GM13976 (cell line): ENCODE data around the gene ZNF234.
A peak's percentile ranks its signal among the peaks of the same experiment; 100 is the strongest.

Experiments
- DNase-seq: peaks from one replicate; pipeline ENCODE4 v3.0.0; 2012; ENCODE audit warnings: low spot score
- in situ Hi-C: fragments of 300-500 bp; cut with MboI; formaldehyde crosslinking; loops from one replicate; pipeline ENCODE4 v1.12.0; 2022; ENCODE audit warnings: low sequenced_read_pairs, mixed read lengths, inconsistent platforms; ENCODE audit not compliant: unreplicated experiment
- TF ChIP-seq, protein P1 (sequence below): IDR thresholded peaks from 2 replicates; pipeline ENCODE4 v1.5.1; 2012; ENCODE audit warnings: borderline replicate concordance, mild to moderate bottlenecking; ENCODE audit not compliant: insufficient read depth; ENCODE audit errors: extremely low read depth, missing control alignments, control extremely low read depth

The ZNF234 gene

DNA sequence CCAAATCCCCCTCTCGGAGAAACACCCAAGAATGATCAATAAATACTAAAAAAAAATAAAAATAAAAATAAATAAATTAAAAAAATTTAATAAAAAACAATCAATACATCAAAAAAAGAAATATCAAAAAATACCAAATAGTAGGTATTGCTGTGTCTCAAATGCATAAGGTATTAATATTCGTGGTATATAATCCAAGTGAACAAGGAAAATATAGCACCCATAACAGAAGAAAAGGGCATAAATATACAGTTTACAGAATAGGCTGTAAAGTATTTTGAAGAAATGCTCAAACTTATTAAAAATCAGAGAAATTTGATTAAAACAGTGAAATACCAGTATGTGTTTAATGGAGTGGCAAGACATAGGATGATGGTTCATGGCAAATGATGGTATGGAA lies 63.4 kb downstream of the ZNF234 start:
- in situ Hi-C loops, result no loop called here
- DNase-seq, result no peak
- TF ChIP-seq, protein P1, sequence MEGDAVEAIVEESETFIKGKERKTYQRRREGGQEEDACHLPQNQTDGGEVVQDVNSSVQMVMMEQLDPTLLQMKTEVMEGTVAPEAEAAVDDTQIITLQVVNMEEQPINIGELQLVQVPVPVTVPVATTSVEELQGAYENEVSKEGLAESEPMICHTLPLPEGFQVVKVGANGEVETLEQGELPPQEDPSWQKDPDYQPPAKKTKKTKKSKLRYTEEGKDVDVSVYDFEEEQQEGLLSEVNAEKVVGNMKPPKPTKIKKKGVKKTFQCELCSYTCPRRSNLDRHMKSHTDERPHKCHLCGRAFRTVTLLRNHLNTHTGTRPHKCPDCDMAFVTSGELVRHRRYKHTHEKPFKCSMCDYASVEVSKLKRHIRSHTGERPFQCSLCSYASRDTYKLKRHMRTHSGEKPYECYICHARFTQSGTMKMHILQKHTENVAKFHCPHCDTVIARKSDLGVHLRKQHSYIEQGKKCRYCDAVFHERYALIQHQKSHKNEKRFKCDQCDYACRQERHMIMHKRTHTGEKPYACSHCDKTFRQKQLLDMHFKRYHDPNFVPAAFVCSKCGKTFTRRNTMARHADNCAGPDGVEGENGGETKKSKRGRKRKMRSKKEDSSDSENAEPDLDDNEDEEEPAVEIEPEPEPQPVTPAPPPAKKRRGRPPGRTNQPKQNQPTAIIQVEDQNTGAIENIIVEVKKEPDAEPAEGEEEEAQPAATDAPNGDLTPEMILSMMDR, result no peak

DNA sequence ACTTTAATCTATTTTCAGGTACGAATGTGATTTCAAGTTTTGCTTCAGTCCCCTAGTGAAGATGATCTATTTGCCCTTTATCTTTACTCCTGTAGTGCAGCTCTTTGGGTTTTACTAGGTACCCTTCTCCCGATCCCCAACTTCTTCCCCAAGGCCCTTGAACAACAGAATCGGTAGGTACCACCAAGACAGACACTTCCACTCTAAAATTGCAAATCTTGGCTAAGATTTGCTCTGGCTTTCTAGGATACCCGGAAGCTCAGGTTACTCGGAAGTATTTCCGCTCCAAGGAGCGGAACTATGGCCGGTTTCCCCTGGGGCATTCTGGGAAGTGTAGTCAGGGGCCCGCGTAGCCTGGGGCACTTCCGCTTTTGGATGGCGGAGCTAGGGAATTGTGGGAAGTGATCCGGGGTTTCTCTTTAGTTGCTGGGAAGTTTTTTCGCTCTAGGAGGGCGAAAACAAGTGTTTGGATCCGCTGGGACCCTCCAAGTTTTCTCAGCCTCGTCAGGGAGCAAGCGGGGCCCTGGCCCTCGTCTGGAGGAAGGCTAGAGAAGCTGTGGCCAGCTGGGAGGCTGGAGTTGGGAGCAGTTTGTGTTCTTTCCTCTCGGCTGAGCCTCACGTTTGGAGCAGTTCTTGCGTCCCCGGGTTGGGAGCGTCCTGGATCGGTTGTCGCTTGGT lies 65.9 kb downstream of the ZNF234 start:
- in situ Hi-C loops, result no loop called here
- DNase-seq, result peak; percentile 87
- TF ChIP-seq, protein P1, result no peak
